OCI-LY1 (cell line): ENCODE measurements around the gene JAGN1.

Source experiments
- EZH2 ChIP-seq: fragments of 200-600 bp; sonication (generic), shearing (Covaris generic); IDR thresholded peaks from 2 replicates; pipeline ENCODE4 v1.8.0; 2017; ENCODE audit warnings: borderline replicate concordance, mixed run types, mild to moderate bottlenecking, antibody characterized with exemption, low read length, moderate library complexity, mixed read lengths
- TF ChIP-seq, protein P1 (sequence below): fragments of 200-600 bp; sonication (generic), shearing (Covaris generic); IDR thresholded peaks from 2 replicates; pipeline ENCODE4 v1.5.1; 2017; ENCODE audit warnings: mild to moderate bottlenecking, antibody characterized with exemption, low read length, moderate library complexity, mixed read lengths

DNA sequence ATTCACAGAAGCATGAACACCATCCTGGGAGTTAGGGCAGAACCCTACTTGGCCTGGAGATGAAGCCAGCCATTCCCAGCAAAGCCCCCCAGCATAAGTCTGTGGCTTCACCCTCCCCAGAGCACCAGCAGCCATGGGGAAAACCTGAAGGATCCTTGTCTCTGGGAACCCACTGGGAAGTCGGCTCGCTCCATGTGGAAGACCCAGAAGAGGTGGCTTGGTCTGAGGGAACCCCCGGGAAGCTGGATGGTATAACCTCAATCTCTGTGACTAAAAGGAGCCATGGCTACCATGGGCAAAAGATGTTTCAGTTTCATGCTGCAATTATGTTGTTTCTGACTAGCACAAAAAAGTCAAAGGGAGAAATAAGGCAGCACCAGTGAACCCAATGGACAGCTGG lies 34.8 kb upstream of the JAGN1 start:
- TF ChIP-seq, protein P1, sequence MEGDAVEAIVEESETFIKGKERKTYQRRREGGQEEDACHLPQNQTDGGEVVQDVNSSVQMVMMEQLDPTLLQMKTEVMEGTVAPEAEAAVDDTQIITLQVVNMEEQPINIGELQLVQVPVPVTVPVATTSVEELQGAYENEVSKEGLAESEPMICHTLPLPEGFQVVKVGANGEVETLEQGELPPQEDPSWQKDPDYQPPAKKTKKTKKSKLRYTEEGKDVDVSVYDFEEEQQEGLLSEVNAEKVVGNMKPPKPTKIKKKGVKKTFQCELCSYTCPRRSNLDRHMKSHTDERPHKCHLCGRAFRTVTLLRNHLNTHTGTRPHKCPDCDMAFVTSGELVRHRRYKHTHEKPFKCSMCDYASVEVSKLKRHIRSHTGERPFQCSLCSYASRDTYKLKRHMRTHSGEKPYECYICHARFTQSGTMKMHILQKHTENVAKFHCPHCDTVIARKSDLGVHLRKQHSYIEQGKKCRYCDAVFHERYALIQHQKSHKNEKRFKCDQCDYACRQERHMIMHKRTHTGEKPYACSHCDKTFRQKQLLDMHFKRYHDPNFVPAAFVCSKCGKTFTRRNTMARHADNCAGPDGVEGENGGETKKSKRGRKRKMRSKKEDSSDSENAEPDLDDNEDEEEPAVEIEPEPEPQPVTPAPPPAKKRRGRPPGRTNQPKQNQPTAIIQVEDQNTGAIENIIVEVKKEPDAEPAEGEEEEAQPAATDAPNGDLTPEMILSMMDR = no peak
- TF ChIP-seq EZH2 = no peak
